Tibial nerve (tissue), 3 donors: ENCODE measurements around the gene FMOD.

Source experiments
- EP300 ChIP-seq, 2 donors: sonication (generic); formaldehyde crosslinking; IDR thresholded peaks; one replicate each; pipeline ENCODE4 v1.6.1; 2017; ENCODE audit warnings: antibody characterized with exemption in 2 of 2, mild to moderate bottlenecking in 1 of 2
- POLR2A ChIP-seq, 2 donors: fragments of 450-650 bp; IDR thresholded peaks; one replicate each; pipeline ENCODE4 v1.6.1; 2017; ENCODE audit warnings: antibody characterized with exemption in 2 of 2, mild to moderate bottlenecking in 2 of 2, moderate library complexity in 2 of 2

DNA sequence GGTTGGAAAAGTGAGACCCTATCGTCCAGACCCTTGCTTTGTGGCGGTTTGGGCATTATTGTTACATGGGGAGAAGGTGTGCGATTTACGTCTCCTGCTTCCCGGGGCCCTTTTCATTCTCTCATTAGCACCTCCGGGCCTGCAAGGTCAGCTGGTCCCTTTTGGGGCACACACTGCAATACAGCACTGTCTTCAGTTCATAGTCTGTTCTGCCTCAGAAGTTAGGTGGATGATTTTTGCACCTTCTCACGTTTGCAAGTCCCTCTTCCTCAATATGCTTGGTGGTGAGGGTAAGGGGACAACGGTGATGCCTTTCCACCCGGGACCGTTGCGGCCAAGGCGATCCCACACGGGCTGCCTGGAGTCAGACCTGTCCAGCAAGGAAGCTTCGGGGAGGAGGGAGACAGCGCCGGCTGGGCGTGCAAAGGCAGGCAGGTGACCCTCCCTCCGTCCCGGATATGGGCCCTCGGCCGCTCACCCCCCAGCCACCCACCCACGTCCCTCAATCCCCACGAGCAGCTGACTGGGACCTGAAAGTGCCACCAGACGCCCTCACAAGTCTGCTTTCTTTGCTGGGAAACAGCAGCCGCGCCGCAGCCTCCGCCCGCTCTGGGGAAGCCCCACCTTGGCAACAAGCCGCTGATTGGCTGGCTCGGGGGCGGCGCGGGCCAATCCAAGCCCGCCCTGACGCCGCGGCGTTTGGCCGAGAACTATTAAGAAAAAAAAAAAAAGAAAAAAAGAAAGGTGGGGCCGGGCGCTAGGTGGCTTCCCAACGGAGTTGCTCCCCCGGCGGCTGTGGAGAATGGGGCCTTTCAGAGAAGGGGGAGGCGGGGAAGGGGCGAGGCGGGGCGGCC is 23.9 kb downstream of the FMOD start:
- TF ChIP-seq EP300 (IDR thresholded peaks at IDR 0.05): peak; percentile 66 to 92
- peak; percentile 59 to 88 for TF ChIP-seq POLR2A (IDR thresholded peaks at IDR 0.05)
